Activated CD4-positive, alpha-beta memory T cell treated with anti-CD3 and anti-CD28 coated beads, Interleukin-2, amount 10 ng/mL, durations not matched to agents 7 days and 5 days (primary cell): ENCODE results near the gene FBXL19. TPM values are rescaled to one million over a fixed set of nuclear protein-coding genes. Genes with fewer than 3 reads are reported as not detected.

ENCODE experiments used
- CTCF ChIA-PET: fragments of 350-600 bp; sonication (Branson Sonifier 250); formaldehyde crosslinking; loops from one replicate; lab custom pipeline; 2021; ENCODE audit warnings: antibody characterized with exemption, inconsistent platforms; lab: Charles Lee
- POLR2A ChIA-PET: fragments of 350-600 bp; sonication (Branson Sonifier 250); formaldehyde crosslinking; loops from one replicate; lab custom pipeline; 2021; ENCODE audit warnings: antibody characterized with exemption; lab: Charles Lee
- DNase-seq: peaks from one replicate; pipeline ENCODE4 v3.0.0-alpha.2; 2020
- H3K27ac Mint-ChIP-seq: one replicate; pipeline ENCODE4 v1.8.0; 2021; ENCODE audit warnings: mild to moderate bottlenecking, mixed read lengths
- H3K27me3 Mint-ChIP-seq: one replicate; pipeline ENCODE4 v1.8.0; 2021; ENCODE audit warnings: mixed read lengths
- H3K36me3 Mint-ChIP-seq: one replicate; pipeline ENCODE4 v1.8.0; 2021; ENCODE audit warnings: low read depth, mixed read lengths
- H3K4me1 Mint-ChIP-seq: one replicate; pipeline ENCODE4 v1.8.0; 2021; ENCODE audit warnings: mixed read lengths
- H3K4me3 Mint-ChIP-seq: one replicate; pipeline ENCODE4 v1.8.0; 2021; ENCODE audit warnings: mild to moderate bottlenecking, mixed read lengths
- H3K9me3 Mint-ChIP-seq: one replicate; pipeline ENCODE4 v1.8.0; 2021; ENCODE audit warnings: mixed read lengths
- total RNA-seq, 2 experiments: library from RNA; stranded (reverse); gene quantifications; one replicate each; pipeline ENCODE4 v1.2.3, GENCODE V29; 2021

Gene FBXL19
- 10 to 100 TPM; 25.8 to 27.2 TPM for total RNA-seq

- Mint-ChIP-seq H3K27ac (peak within 1 kb of the TSS; percentile 98), H3K4me3 (peak within 1 kb of the TSS; percentile 98), H3K9me3 (no peaks in the 10 kb centered on the region), H3K27me3 (no peaks in the 10 kb centered on the region), H3K4me1 (peaks cover 25% of the 10 kb centered on the region), H3K36me3 (no peaks in the 10 kb centered on the region)
- DNase-seq, result peak; percentile 47
- ChIA-PET CTCF (no interaction called here), POLR2A (interaction anchor here (1.0 to 1.1 kb wide), 2 partner anchors 22 to 111 kb away, joined by 3 read pairs; no protein-coding TSS in a partner anchor)
Measured at GRCh38 chr16:30923554-30924075, at the start of gene FBXL19. FBXL19 (plus strand) TSS chr16:30923572; CDS start chr16:30925755, 2,183 bp downstream.

- Mint-ChIP-seq H3K4me3 (peak overlapping the region; percentile 93), H3K27me3 (no peaks in the 10 kb centered on the region), H3K4me1 (peaks cover 40% of the 10 kb centered on the region), H3K9me3 (no peaks in the 10 kb centered on the region), H3K27ac (peak overlapping the region; percentile 75), H3K36me3 (peaks cover 21% of the 10 kb centered on the region)
- DNase-seq, result no peak
- ChIA-PET CTCF (interaction anchor here (1.0 to 2.5 kb wide), 6 partner anchors 21 to 177 kb away, joined by 3 to 24 read pairs (median 5); no protein-coding TSS in a partner anchor), POLR2A (interaction anchor here (0.8 to 4.0 kb wide), 14 partner anchors 17 to 305 kb away, joined by 3 to 75 read pairs (median 8); partner anchors contain the start of genes BCL7C, CTF1, FUS and PHKG2)
Measured at GRCh38 chr16:30874244-30874820, 49.0 kb upstream of the FBXL19 start.

- Mint-ChIP-seq H3K9me3 (no peaks in the 10 kb centered on the region), H3K4me3 (peak overlapping the region; percentile 93), H3K27me3 (no peaks in the 10 kb centered on the region), H3K4me1 (peaks cover 40% of the 10 kb centered on the region), H3K27ac (peak overlapping the region; percentile 75), H3K36me3 (peaks cover 21% of the 10 kb centered on the region)
- ChIA-PET POLR2A (interaction anchor here (0.7 to 4.0 kb wide), 20 partner anchors 11 to 1003 kb away, joined by 3 to 75 read pairs (median 5); partner anchors contain the start of genes BCL7C, CTF1, FUS and PHKG2), CTCF (interaction anchor here (1.0 to 2.5 kb wide), 6 partner anchors 20 to 178 kb away, joined by 3 to 24 read pairs (median 5); no protein-coding TSS in a partner anchor)
- DNase-seq, result peak; percentile 90
Measured at GRCh38 chr16:30874821-30875717, 48.3 kb upstream of the FBXL19 start.

GRCh38 chr16:30875871-30876801, 47.2 kb upstream of the FBXL19 start:
- H3K9me3 Mint-ChIP-seq, result no peaks in the 10 kb centered on the region
- CTCF ChIA-PET, result interaction anchor here (2.0 to 2.6 kb wide), 4 partner anchors 26 to 66 kb away, joined by 5 to 24 read pairs (median 13); no protein-coding TSS in a partner anchor
- no peak for DNase-seq
- H3K4me1 Mint-ChIP-seq, result peaks cover 43% of the 10 kb centered on the region
- peaks cover 25% of the 10 kb centered on the region for H3K36me3 Mint-ChIP-seq
- peak overlapping the region; percentile 93 for H3K4me3 Mint-ChIP-seq
- POLR2A ChIA-PET, result interaction anchor here (0.7 to 4.0 kb wide), 17 partner anchors 9 to 1001 kb away, joined by 3 to 75 read pairs (median 5); partner anchors contain the start of genes BCL7C, CTF1, FUS and SRCAP
- H3K27me3 Mint-ChIP-seq, result no peaks in the 10 kb centered on the region
- peak overlapping the region; percentile 75 for H3K27ac Mint-ChIP-seq

DNA sequence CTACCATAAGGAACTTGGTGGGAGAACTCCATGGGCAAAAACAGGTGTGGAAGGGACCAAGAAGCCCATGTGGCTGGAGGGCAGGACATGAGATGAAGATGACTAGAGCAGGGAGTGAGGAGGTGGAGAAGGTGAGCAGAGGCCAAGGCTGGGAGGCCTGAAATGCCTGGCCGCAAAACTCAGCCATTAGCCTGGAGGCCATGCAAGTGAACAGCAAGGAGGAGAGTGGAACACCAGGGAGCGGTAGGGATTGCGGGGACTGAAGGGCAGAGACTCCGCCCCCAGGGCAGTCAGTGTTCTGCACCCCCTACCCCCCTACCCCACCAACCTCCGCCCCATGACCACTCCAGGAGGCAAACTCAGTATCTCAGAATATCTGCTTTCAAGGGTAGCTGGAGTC, 46.5 kb upstream of the FBXL19 start:
- POLR2A ChIA-PET, result interaction anchor here (1.0 to 4.0 kb wide), 6 partner anchors 9 to 94 kb away, joined by 3 to 75 read pairs (median 26); partner anchors contain the start of genes BCL7C and CTF1
- no peaks in the 10 kb centered on the region for H3K9me3 Mint-ChIP-seq
- peak overlapping the region; percentile 93 for H3K4me3 Mint-ChIP-seq
- peak overlapping the region; percentile 75 for H3K27ac Mint-ChIP-seq
- H3K36me3 Mint-ChIP-seq, result peaks cover 27% of the 10 kb centered on the region
- CTCF ChIA-PET, result interaction anchor here (1.1 to 2.6 kb wide), 2 partner anchors 32 to 62 kb away, joined by 6 to 7 read pairs; no protein-coding TSS in a partner anchor
- H3K4me1 Mint-ChIP-seq, result peaks cover 48% of the 10 kb centered on the region
- DNase-seq, result no peak
- H3K27me3 Mint-ChIP-seq, result no peaks in the 10 kb centered on the region

- H3K27me3 Mint-ChIP-seq, result no peaks in the 10 kb centered on the region
- H3K4me3 Mint-ChIP-seq, result no peak overlapping the region
- CTCF ChIA-PET, result no interaction called here
- H3K9me3 Mint-ChIP-seq, result no peaks in the 10 kb centered on the region
- H3K36me3 Mint-ChIP-seq, result peaks cover 36% of the 10 kb centered on the region
- POLR2A ChIA-PET, result interaction anchor here (2.1 kb wide), 1 partner anchor 19 kb away, joined by 8 read pairs; no protein-coding TSS in a partner anchor
- peaks cover 33% of the 10 kb centered on the region for H3K4me1 Mint-ChIP-seq
- no peak for DNase-seq
- H3K27ac Mint-ChIP-seq, result peak overlapping the region; percentile 71
Measured at GRCh38 chr16:30882429-30883310, 40.7 kb upstream of the FBXL19 start.

DNA sequence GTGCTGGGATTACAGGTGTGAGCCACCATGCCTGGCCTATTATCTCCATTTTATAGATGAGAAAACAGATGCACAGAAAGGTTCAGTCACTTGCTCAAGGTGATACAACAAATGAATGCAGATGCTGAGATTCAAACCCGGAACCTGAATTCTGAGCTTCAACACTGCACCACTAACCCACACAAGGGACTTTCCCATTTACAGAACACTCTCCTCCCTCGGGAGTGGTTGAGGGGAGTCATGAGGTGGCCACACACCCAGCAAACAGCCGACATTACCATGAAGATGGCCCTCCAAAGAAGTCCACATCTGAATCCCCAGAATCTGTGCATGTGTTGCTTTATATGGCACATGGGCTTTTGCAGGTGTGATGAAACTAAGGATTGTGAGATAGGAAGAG, 38.6 kb upstream of the FBXL19 start:
- peak overlapping the region; percentile 2 for H3K27ac Mint-ChIP-seq
- no peaks in the 10 kb centered on the region for H3K9me3 Mint-ChIP-seq
- H3K4me3 Mint-ChIP-seq, result no peak overlapping the region
- no peaks in the 10 kb centered on the region for H3K27me3 Mint-ChIP-seq
- peaks cover 27% of the 10 kb centered on the region for H3K4me1 Mint-ChIP-seq
- peaks cover 35% of the 10 kb centered on the region for H3K36me3 Mint-ChIP-seq
- ChIA-PET CTCF (no interaction called here), POLR2A (interaction anchor here (1.1 to 1.5 kb wide), 2 partner anchors 9 to 17 kb away, joined by 5 read pairs; no protein-coding TSS in a partner anchor)
- DNase-seq, result no peak

DNA sequence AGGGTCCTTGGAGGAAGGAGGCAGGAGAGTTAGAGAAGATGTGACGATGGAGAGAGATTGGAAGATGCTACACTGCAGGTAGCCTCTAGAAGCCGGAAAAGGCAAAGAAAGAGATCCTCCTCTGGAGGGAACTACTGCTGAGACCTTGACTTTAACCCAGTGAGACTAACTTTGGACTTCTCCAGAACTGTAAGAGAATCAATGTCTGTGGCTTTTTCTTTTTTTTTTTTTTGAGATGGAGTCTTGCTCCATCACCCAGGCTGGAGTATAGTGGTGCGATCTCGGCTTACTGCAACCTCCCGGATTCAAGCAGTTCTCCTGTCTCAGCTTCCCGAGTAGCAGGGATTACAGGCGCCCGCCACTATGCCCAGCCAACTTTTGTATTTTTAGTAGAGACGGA, 38.2 kb upstream of the FBXL19 start:
- no peak for DNase-seq
- Mint-ChIP-seq H3K27ac (peak overlapping the region; percentile 2), H3K4me1 (peaks cover 28% of the 10 kb centered on the region), H3K9me3 (no peaks in the 10 kb centered on the region), H3K36me3 (peaks cover 36% of the 10 kb centered on the region), H3K27me3 (no peaks in the 10 kb centered on the region), H3K4me3 (no peak overlapping the region)
- ChIA-PET CTCF (no interaction called here), POLR2A (interaction anchor here (1.5 kb wide), 1 partner anchor 9 kb away, joined by 5 read pairs; no protein-coding TSS in a partner anchor)

DNA sequence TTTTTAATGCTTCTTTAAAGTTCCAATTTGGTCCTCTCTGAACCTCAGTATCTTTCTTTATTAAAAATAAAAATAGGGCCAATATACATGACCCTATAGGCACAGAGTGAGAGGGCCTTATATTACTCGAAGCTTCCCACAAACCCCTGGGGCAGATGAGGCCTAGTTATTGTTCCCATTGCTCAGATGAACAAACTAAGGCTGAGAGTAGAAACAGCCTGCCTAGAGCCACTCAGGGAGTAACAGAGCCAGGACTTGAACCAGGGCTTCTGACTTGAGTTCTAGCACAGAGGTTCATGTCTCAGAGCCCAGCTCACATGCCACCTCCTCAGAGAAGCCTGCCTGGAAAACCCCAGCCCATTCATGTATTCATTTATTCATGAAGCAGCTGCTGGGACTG, 37.2 kb upstream of the FBXL19 start:
- H3K9me3 Mint-ChIP-seq, result no peaks in the 10 kb centered on the region
- POLR2A ChIA-PET, result interaction anchor here (1.0 to 1.5 kb wide), 2 partner anchors 9 to 10 kb away, joined by 4 to 5 read pairs; no protein-coding TSS in a partner anchor
- H3K36me3 Mint-ChIP-seq, result peaks cover 33% of the 10 kb centered on the region
- H3K4me3 Mint-ChIP-seq, result no peak overlapping the region
- no peak for DNase-seq
- peak overlapping the region; percentile 31 for H3K27ac Mint-ChIP-seq
- H3K4me1 Mint-ChIP-seq, result peaks cover 25% of the 10 kb centered on the region
- no peaks in the 10 kb centered on the region for H3K27me3 Mint-ChIP-seq
- CTCF ChIA-PET, result interaction anchor here (0.5 kb wide), 1 partner anchor 108 kb away, joined by 3 read pairs; no protein-coding TSS in a partner anchor

DNA sequence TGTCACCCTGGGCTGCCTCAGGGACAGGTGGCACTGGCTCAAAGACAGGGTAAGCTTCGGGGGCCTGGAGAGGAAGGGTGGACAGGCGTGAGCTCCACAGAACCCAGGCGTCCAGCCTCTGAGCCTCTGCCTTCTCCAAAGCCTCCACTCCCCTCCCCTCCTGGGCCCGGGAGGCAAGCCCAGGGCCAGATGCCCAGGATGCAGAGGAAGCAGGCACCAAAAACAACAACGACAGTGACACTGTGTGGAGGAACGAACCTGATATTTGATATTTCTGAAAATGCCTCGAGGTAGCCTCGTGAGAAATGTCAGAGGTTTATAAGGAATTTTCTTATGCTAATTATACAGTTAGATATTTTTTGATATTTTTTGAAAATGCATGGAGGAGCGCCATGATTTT, 35.4 kb upstream of the FBXL19 start:
- no peak for DNase-seq
- no peak overlapping the region for H3K4me3 Mint-ChIP-seq
- peaks cover 18% of the 10 kb centered on the region for H3K4me1 Mint-ChIP-seq
- CTCF ChIA-PET, result no interaction called here
- POLR2A ChIA-PET, result no interaction called here
- H3K27me3 Mint-ChIP-seq, result no peaks in the 10 kb centered on the region
- peaks cover 27% of the 10 kb centered on the region for H3K36me3 Mint-ChIP-seq
- H3K9me3 Mint-ChIP-seq, result no peaks in the 10 kb centered on the region
- H3K27ac Mint-ChIP-seq, result no peak overlapping the region
